ENCODE results near the gene TTC34. TPM values are rescaled to one million over a fixed set of nuclear protein-coding genes. Genes with fewer than 3 reads are reported as not detected.

TTC34 gene
- total RNA-seq, 2 experiments from 2014 or later, result 1.5 to 1.6 TPM

DNA sequence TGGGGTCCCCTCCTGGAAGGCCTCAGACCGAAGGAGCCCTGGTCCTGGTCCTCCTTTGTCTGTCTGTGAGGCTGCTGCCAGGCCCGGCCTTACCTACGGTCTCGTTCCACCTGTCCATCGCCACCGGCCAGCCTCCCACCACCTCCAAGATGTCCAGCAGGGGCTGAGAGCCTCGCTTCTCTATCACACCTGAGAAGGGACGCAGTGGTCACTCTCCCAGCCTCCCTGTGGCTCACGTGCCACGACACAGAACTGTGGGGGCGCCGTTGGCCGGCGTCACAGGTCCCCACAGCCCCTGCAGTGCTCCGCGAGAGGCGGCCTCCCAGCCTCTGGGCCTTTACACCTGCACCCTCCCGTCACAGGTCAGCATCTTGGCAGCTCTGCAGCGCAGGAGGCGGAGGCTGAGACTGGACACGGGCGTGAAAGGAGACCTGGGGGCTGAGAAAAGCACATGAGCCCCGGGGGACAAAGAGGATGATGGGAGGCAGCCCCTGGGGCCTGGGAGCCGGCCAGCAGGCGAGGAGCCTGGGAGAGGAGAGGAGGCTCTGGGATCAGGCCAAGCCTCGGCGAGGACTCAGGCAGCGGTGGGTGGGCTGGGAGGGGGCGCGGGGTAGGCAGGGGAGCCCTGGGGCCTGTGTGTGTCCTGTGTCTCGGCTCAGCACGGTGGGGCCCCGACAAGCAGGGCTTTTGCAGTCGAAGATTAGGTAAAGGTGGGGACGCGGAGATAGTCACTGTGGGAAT lies 194.4 kb downstream of the TTC34 start:
- H3K4me3 Mint-ChIP-seq, result no peak overlapping the region
- ChIA-PET CTCF (no interaction called here), POLR2A (no interaction called here)
- peaks cover 4% of the 10 kb centered on the region for H3K9me3 Mint-ChIP-seq
- no peaks in the 10 kb centered on the region for H3K36me3 Mint-ChIP-seq (ENCODE audit: low read depth)
- no peak for DNase-seq
- no peak overlapping the region for H3K27ac Mint-ChIP-seq
- no peaks in the 10 kb centered on the region for H3K4me1 Mint-ChIP-seq
- no peaks in the 10 kb centered on the region for H3K27me3 Mint-ChIP-seq

DNA sequence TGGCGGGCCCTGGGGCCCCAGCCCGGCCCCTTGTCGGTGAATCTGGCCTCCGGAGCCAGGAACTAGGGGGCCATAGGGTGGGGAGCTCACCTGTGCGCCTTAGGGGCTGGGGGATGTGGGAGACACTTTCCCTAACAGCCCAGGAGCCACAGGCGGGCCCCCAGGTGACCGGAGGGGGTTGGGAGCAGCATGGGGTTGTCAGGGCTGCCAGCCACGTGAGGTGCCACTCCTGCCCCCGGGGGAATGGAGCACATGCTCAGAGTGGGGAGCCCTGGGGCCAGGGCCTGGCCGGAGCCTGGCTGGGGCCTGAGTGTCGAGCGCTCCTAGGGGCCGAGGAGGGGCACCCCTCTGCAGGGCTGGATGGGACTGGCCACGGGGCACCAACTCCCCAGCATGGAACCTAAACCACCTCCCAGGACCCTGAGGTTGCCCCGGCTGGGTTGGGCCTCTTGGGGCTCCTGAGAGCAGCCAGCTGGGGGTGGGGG lies 195.1 kb downstream of the TTC34 start:
- ChIA-PET POLR2A (no interaction called here), CTCF (no interaction called here)
- Mint-ChIP-seq H3K9me3 (peaks cover 4% of the 10 kb centered on the region), H3K4me3 (no peak overlapping the region), H3K36me3 (ENCODE audit: low read depth) (no peaks in the 10 kb centered on the region), H3K27ac (no peak overlapping the region), H3K4me1 (no peaks in the 10 kb centered on the region), H3K27me3 (no peaks in the 10 kb centered on the region)
- no peak for DNase-seq

DNA sequence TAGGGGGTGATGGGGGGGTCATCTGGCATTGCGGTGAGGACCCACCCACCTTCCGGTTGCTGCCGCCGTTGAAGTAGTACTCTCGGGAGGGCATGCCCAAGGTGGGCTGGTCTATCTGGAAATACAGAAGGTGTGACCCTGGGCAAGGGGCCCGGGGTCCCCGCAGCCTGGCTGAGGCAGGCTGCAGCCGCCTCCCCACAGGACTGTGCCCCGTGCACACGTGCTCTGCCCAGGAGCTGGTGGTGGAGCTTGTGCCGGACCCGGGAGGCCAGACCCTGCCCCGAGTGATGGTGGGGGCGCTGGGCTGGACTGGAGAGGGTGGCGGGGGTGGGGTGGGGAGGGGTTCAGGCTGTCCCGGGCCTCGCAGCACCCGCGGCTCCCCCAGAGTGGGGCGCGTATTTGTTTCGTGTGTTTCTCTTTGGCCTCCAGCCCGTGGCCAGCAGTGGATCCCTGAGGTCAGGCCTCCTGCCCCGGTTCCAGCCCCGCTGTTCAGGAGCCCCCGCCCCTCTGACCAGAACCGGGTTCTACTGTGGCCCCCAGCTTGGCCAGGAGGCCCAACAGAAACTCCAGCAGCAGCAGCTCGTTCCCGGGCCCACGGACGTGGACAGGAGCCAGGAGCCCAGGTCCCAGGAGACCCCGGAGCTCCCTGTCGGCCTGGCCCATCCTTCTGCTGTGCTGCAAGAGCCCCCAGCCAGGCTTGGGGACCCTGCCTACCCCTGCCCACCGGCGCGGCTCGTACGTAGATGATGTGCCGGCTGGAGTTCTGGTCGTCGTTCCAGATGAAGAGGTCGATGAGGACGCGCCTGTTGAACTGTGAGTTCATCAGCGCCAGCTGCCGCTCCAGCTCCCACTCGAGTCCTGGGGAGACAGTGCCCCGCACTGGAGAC lies 195.7 kb downstream of the TTC34 start:
- POLR2A ChIA-PET, result no interaction called here
- peaks cover 4% of the 10 kb centered on the region for H3K9me3 Mint-ChIP-seq
- DNase-seq, result peak; percentile 14
- H3K27ac Mint-ChIP-seq, result no peak overlapping the region
- H3K4me1 Mint-ChIP-seq, result no peaks in the 10 kb centered on the region
- H3K36me3 Mint-ChIP-seq (ENCODE audit: low read depth), result no peaks in the 10 kb centered on the region
- CTCF ChIA-PET, result no interaction called here
- H3K4me3 Mint-ChIP-seq, result no peak overlapping the region
- no peaks in the 10 kb centered on the region for H3K27me3 Mint-ChIP-seq

DNA sequence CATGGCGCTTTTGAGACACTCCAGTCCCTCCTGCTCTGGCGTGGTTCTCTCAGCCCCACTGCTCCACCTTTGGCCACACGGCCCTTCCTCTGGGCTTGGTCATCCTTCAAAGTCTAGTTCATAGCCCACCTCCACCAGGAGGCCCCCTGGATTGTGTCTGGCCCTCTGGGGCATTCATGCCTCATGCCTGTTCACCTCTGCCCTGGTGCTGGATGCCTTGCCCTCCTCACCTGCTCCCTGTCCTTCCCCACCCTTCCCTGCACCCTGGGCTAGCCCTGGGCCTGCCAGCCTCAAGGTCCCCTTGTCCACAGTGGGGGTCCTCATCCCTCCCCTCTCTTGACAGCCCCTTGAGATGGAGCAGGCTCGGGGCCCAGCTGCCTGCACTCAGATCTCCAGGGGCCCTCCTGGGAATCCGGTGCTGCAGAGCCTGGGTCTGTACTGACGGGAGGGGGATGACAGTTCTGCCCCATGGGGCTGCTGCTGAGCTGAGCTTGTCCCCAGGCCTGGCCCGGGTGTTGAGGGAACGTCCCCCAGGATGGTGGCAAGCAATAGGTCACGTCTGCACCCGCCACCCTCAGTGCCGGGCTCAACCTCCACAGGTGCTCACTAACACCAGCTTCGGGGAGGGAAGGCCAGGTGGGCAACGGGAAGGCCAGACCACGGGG lies 196.5 kb downstream of the TTC34 start:
- DNase-seq, result peak; percentile 15
- CTCF ChIA-PET, result no interaction called here
- no peak overlapping the region for H3K27ac Mint-ChIP-seq
- H3K4me3 Mint-ChIP-seq, result no peak overlapping the region
- H3K9me3 Mint-ChIP-seq, result peaks cover 4% of the 10 kb centered on the region
- H3K4me1 Mint-ChIP-seq, result no peaks in the 10 kb centered on the region
- H3K27me3 Mint-ChIP-seq, result no peaks in the 10 kb centered on the region
- H3K36me3 Mint-ChIP-seq (ENCODE audit: low read depth), result no peaks in the 10 kb centered on the region
- POLR2A ChIA-PET, result no interaction called here

DNA sequence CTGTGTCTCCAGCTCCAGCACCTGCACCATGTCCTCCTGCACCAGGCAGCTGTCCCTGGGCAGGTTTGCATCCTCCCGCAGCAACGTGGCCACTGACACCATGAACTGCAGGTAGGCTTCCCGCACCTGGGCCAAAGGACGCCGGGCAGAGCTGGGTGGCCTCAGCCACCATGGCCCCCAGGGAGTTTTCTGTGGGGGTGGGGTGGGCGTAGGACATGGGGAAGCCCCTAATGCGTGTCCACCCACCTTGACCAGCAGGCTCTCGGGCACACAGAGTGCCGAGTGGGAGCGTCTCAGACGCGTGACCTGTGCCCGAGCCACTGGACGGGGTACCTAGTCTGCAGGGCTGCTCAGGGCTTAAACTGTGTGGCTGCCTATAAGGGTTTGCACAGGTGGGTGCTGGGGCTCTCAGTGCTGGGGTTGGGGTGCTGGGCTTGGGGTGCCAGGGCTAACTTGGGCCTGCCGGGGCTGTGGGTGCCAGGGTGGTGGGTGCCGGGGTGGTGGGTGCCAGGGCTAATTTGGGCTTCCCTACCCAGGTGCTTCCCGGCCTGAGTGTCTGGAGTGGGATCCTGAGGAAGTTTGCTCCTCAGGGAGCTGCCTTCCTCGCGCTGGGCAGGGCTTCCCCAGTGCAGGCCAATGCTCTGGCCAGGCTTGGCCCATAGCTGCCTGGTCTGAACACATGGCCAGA lies 197.2 kb downstream of the TTC34 start:
- POLR2A ChIA-PET, result no interaction called here
- Mint-ChIP-seq H3K4me3 (no peak overlapping the region), H3K27ac (no peak overlapping the region), H3K27me3 (no peaks in the 10 kb centered on the region), H3K9me3 (peaks cover 4% of the 10 kb centered on the region), H3K36me3 (ENCODE audit: low read depth) (no peaks in the 10 kb centered on the region), H3K4me1 (no peaks in the 10 kb centered on the region)
- CTCF ChIA-PET, result no interaction called here
- no peak for DNase-seq

DNA sequence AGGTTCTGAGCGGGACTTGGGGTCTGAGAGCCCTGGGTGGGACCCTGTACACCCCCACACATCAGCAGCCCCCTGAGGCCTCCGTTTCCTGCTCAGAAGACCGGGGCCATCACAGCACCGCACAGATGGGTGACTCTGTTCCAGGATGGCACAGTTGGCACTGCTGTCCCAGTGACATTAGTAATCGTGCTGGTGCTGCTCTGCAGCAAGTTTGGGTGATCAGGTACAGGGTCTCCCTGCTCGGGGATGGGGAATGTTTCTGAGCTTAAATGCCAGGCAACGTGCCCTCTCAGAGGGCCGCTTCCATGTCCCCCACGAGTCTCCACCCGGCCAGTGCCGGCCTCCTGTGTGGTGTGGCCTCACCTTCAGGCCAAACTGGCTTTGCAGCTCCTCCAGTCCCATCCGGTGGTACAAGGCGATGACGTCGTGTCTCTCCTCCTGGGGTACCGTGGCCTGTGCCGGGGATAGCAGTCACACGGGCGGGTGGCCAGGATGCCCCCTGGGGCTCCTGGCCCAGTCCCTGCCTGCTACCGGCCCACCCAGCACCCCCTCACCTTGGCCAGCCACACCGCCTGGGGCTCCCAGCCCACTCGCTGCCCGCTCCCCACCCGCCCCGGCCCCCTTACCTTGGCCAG lies 197.9 kb downstream of the TTC34 start:
- DNase-seq, result no peak
- no peak overlapping the region for H3K4me3 Mint-ChIP-seq
- H3K27ac Mint-ChIP-seq, result no peak overlapping the region
- peaks cover 4% of the 10 kb centered on the region for H3K9me3 Mint-ChIP-seq
- no peaks in the 10 kb centered on the region for H3K36me3 Mint-ChIP-seq (ENCODE audit: low read depth)
- H3K27me3 Mint-ChIP-seq, result peaks cover 1% of the 10 kb centered on the region
- H3K4me1 Mint-ChIP-seq, result no peaks in the 10 kb centered on the region
- POLR2A ChIA-PET, result no interaction called here
- CTCF ChIA-PET, result no interaction called here

DNA sequence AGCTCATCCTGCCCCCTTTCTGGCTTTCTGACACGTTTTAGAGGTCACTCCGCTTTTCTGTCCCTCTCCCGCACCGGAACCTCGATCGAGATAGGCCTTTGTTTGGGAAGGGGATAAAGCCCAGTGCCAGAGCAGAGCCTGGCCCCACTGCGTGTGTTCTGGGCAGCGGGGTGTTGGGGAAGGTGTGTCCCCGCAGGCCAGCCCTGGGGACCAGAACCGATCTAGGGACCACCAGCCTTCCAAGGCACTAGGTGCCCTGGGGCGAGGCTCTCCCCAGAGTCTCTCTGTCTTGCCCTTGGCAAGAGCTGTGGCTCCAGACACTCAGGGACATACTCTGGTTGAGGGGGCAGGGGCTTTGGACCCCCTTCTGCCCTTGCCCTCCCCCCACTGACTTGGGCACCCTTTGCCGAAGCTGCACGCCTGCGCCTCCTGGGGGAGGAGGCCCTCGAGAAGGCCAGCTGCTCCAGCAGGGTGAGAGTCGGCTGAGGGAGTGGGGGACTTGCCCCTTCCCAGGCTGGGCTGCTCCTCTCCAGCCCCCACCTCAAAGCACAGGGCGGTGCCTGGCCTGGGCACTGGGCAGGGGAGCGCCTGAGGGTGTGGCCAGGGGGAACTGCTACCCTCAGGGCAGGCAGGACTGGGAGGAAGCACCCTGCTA lies 198.5 kb downstream of the TTC34 start:
- Mint-ChIP-seq H3K27ac (no peak overlapping the region), H3K4me3 (no peak overlapping the region), H3K4me1 (no peaks in the 10 kb centered on the region), H3K27me3 (peaks cover 6% of the 10 kb centered on the region), H3K9me3 (no peaks in the 10 kb centered on the region), H3K36me3 (ENCODE audit: low read depth) (no peaks in the 10 kb centered on the region)
- no peak for DNase-seq
- ChIA-PET POLR2A (no interaction called here), CTCF (no interaction called here)

DNA sequence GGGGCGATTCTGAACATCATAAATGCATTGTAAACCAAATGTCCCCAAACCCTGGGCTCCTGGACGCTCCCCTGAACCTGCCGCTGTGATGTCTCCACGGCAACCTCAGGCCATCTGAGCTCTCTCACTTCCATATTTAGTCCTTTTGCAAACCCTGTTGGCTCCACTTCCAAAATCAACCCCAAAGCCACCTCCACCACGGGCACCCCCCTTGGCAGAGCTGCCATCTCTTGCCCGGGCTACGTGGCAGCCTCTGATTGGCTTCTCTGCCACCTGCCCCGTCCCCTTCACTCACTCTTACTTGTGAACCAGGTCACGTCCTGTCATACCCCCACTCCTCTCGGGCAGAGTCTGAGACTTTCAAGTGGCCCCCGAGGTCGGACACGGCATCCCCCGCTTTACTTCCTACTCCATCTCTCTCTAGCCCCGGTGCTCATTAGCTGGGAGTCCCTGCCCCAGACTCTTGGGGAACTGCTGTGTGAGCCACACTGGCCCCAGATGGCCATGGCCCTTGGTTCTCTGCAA lies 199.1 kb downstream of the TTC34 start:
- Mint-ChIP-seq H3K27me3 (peaks cover 6% of the 10 kb centered on the region), H3K4me1 (no peaks in the 10 kb centered on the region), H3K9me3 (no peaks in the 10 kb centered on the region), H3K27ac (no peak overlapping the region), H3K36me3 (ENCODE audit: low read depth) (no peaks in the 10 kb centered on the region), H3K4me3 (no peak overlapping the region)
- POLR2A ChIA-PET, result no interaction called here
- DNase-seq, result no peak
- CTCF ChIA-PET, result no interaction called here

DNA sequence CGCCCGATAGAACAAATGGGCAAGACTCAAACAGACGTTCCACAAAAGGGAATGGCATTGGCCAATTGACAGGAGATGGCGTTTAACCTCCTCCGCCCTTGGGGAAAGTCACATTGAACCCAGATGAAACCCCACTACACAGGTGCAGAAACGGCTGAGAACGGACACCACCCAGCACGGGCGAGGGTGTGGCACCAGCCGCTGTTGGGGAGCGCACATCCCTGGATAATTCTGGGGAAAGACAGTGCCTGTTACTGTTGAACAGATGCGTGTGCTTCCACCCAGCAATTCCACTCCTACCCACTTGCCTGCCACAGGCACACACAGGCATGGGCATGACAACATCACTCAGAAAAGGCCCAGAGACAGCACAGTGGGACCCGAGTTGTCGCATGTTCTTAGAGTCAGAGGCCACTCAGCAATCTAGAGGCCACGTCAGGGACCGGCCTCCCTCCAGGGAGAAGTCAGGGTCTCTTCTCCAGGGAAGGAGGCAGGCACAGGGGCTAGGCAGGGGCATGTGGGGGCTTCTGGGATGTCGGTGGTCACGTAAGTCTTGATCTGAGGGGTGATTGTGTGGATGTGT lies 199.7 kb downstream of the TTC34 start:
- H3K4me1 Mint-ChIP-seq, result no peaks in the 10 kb centered on the region
- H3K4me3 Mint-ChIP-seq, result no peak overlapping the region
- H3K27me3 Mint-ChIP-seq, result peaks cover 6% of the 10 kb centered on the region
- H3K36me3 Mint-ChIP-seq (ENCODE audit: low read depth), result no peaks in the 10 kb centered on the region
- DNase-seq, result peak; percentile 15
- H3K9me3 Mint-ChIP-seq, result no peaks in the 10 kb centered on the region
- ChIA-PET CTCF (no interaction called here), POLR2A (no interaction called here)
- H3K27ac Mint-ChIP-seq, result no peak overlapping the region

DNA sequence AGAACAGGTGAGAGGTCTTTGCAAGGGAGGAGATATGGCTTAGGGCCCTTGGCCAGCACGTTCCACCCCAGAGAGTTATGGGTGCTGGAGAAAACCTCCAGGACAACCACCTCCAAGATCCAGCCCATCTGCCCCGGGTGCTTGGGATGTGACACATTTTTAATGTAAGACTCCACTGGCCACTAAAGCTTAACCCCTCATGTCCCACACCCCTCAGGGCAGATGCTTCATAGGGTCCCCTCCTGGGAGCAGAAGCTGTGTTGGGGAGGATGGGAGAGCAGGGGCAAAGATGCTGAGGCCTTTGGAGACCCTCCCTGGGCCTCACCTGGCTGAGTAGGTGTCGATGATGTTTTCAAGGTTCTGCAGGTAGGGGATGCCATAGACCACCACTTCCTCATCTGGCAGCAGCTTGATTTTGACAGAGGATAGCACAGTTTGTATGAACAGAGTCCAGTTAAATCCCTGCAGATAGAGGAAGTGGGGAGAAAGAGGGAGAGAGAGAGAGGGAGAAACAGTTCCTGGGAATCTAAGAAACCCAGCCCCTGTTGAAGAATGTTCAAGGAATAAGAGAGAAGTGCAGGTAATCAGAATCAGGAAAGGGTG lies 203.1 kb downstream of the TTC34 start:
- POLR2A ChIA-PET, result interaction anchor here (2.4 kb wide), 1 partner anchor 13 kb away, joined by 9 read pairs; the partner anchor contains the start of gene PRXL2B
- DNase-seq, result no peak
- Mint-ChIP-seq H3K4me1 (no peaks in the 10 kb centered on the region), H3K27ac (no peak overlapping the region), H3K27me3 (peaks cover 6% of the 10 kb centered on the region), H3K4me3 (no peak overlapping the region), H3K9me3 (no peaks in the 10 kb centered on the region), H3K36me3 (ENCODE audit: low read depth) (no peaks in the 10 kb centered on the region)
- CTCF ChIA-PET, result no interaction called here

DNA sequence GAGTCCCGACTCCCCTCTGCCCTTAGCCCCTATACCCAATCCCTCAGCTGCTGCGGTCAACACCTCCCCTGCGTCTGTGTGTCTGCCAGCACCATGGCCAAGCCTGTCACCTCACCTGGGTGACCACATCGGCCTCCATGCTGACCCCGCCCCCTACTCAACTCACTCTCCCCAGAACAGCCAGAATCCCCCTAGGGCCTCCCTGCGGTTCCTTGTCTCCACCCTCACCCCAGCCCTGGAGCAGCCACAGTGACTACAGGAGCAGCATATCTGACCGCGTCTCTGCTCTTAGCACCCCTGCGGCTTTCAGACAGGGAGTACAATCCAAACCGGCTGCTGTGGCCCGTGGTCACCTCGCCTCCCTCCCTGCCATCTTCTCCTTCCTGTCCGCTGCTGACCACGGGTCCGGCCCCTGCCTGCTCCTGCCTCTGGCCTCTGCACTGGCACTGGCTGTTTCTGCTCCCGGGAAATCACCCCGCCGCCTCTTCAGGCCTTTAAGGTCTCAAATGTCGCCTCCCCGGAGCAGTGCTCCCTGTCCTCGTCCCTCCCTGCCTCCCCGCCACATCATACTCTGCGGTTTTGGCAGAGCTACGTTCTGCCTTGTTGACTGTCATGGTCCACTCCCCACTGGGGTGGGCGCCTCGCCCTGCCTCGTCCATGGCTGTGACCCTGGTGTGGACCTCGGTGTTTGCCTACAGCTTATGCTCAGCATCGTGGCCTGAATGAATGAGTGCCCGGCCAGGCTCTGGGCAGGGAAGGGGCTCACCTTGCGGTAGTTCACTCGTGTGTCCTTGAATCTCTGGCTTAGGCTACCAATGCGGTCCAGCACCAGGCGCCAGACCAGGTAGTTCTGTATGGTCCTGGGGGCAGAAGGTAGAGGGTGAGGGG lies 203.8 kb downstream of the TTC34 start:
- DNase-seq, result no peak
- Mint-ChIP-seq H3K4me3 (no peak overlapping the region), H3K36me3 (ENCODE audit: low read depth) (no peaks in the 10 kb centered on the region), H3K9me3 (no peaks in the 10 kb centered on the region), H3K27ac (no peak overlapping the region), H3K27me3 (peaks cover 6% of the 10 kb centered on the region), H3K4me1 (peaks cover 2% of the 10 kb centered on the region)
- ChIA-PET CTCF (interaction anchor here (0.6 kb wide), 1 partner anchor 47 kb away, joined by 5 read pairs; no protein-coding TSS in a partner anchor), POLR2A (interaction anchor here (2.4 kb wide), 1 partner anchor 12 kb away, joined by 9 read pairs; the partner anchor contains the start of gene PRXL2B)

All from activated CD4-positive, alpha-beta memory T cell treated with anti-CD3 and anti-CD28 coated beads, Interleukin-2, amount 10 ng/mL, durations not matched to agents 7 days and 5 days (primary cell).